Measurements from ENCODE around the gene BRD4.

Gene BRD4

GRCh38 chr19:15188851-15189250 is 143.5 kb downstream of the BRD4 start:
- DNase-seq (ENCODE audit: low spot score), result no peak

GRCh38 chr19:15187026-15188007 is 145.0 kb downstream of the BRD4 start:
- no peak for DNase-seq (ENCODE audit: low spot score)

Measured in Ammon's horn (tissue), 1 donor.